Posterior vena cava (tissue), 2 donors: ENCODE measurements around the gene CCL27. TPM values are rescaled to one million over a fixed set of nuclear protein-coding genes. Genes with fewer than 3 reads are reported as not detected.

Experiments
- total RNA-seq, 2 donors: library from RNA; stranded (reverse); fragmentation: NEBNext Ultra II Directional; extraction: Animal tissue kit (Norgen Biotek cat#: 25700); gene quantifications; one replicate each; pipeline ENCODE4 v1.2.1, GENCODE V29; 2021
- donor health status: DM: yes; HTN: yes; CAD: no.
- donor health status: DM: yes; HTN: yes; CAD: no.

CCL27 gene
- total RNA-seq, 2 donors from 2014 or later: 0.33 TPM; not detected in 1

Other genes starting within 250 kb of the CCL27 start
- gene FAM219A, start 204.1 kb downstream of the CCL27 start, total RNA-seq: 10 to 100 TPM; 26.3 to 39.3 TPM
- not detected for gene DNAI1, start 203.9 kb downstream of the CCL27 start, total RNA-seq
- gene ENHO, start 139.7 kb downstream of the CCL27 start, total RNA-seq: under 1 TPM; 0.24 to 0.74 TPM
- gene CNTFR, start 72.9 kb downstream of the CCL27 start, total RNA-seq: 10 to 100 TPM in 1 of 2 donors, 1 to 10 TPM in 1; 7.0 to 15.5 TPM
- 10 to 100 TPM in 1 of 2 donors, 1 to 10 TPM in 1; 5.1 to 10.8 TPM for gene RPP25L, start 50.6 kb downstream of the CCL27 start, total RNA-seq
- gene DCTN3, start 42.2 kb downstream of the CCL27 start, total RNA-seq: 10 to 100 TPM; 73.8 to 77.0 TPM
- gene ARID3C, start 33.6 kb downstream of the CCL27 start, total RNA-seq: not detected
- 10 to 100 TPM; 38.1 to 48.5 TPM for gene SIGMAR1, start 24.9 kb downstream of the CCL27 start, total RNA-seq
- 10 to 100 TPM; 22.2 to 33.0 TPM for gene GALT, start 16.0 kb downstream of the CCL27 start, total RNA-seq
- gene IL11RA, start 10.5 kb downstream of the CCL27 start, total RNA-seq: 10 to 100 TPM; 12.6 to 34.2 TPM
- 10 to 100 TPM; 15.2 to 27.1 TPM for gene CCL19, start 28.6 kb upstream of the CCL27 start, total RNA-seq
- gene CCL21, start 47.5 kb upstream of the CCL27 start, total RNA-seq: 100 to 1,000 TPM; 143 to 161 TPM